ENCODE measurements around the gene EIF5A2.
"Not testable (repeated sequence)": the region's sequence is repeated elsewhere in the genome, so short reads cannot be mapped to it uniquely, and the experiment has no call there.

Gene EIF5A2

GRCh38 chr3:170897978-170898377 is 10.5 kb downstream of the EIF5A2 start:
- DNase-seq (ENCODE audit: extremely low read depth, low read depth) = no peak
- H3K4me3 ChIP-seq (replicated peaks; ENCODE audit: low read depth, low read length) = no peak overlapping the region
- TF ChIP-seq, protein P1, sequence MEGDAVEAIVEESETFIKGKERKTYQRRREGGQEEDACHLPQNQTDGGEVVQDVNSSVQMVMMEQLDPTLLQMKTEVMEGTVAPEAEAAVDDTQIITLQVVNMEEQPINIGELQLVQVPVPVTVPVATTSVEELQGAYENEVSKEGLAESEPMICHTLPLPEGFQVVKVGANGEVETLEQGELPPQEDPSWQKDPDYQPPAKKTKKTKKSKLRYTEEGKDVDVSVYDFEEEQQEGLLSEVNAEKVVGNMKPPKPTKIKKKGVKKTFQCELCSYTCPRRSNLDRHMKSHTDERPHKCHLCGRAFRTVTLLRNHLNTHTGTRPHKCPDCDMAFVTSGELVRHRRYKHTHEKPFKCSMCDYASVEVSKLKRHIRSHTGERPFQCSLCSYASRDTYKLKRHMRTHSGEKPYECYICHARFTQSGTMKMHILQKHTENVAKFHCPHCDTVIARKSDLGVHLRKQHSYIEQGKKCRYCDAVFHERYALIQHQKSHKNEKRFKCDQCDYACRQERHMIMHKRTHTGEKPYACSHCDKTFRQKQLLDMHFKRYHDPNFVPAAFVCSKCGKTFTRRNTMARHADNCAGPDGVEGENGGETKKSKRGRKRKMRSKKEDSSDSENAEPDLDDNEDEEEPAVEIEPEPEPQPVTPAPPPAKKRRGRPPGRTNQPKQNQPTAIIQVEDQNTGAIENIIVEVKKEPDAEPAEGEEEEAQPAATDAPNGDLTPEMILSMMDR (IDR thresholded peaks at IDR 0.05; ENCODE audit: low read depth, low read length, missing control alignments) = no peak

DNA sequence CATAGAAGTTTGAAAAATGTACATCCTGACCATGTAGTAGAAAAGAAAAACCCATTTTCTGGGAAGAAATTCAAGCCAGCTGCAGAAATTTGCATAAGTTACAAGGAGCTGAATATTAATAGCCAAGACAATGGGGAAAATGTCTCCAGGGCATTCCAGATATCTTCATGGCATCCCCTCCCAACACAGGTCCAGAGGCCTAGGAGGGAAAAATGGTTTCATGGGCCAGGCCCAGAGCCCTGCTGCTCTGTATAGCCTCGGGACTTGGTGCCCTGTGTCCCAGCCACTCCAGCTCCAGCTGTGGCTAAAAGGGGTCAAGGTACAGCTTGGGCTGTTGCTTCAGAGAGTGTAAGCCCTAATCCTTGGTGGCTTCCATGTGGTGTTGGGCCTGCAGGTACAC is 11.2 kb downstream of the EIF5A2 start:
- H3K4me3 ChIP-seq (replicated peaks; ENCODE audit: low read depth, low read length); DNase-seq (ENCODE audit: extremely low read depth, low read depth): not testable (repeated sequence)

- DNase-seq (ENCODE audit: extremely low read depth, low read depth) = no peak
Observed at GRCh38 chr3:170896781-170897180, 11.7 kb downstream of the EIF5A2 start.

GRCh38 chr3:170896333-170896732 is 12.1 kb downstream of the EIF5A2 start:
- not testable (repeated sequence) for H3K4me3 ChIP-seq (replicated peaks; ENCODE audit: low read depth, low read length); DNase-seq (ENCODE audit: extremely low read depth, low read depth)

More at GRCh38 chr3:170896781-170897180, 11.7 kb downstream of the EIF5A2 start:
- TF ChIP-seq, protein P1 (IDR thresholded peaks at IDR 0.05; ENCODE audit: low read depth, low read length, missing control alignments) = no peak
- no peak overlapping the region for H3K4me3 ChIP-seq (replicated peaks; ENCODE audit: low read depth, low read length)

- DNase-seq (ENCODE audit: extremely low read depth, low read depth) = no peak
- TF ChIP-seq, protein P1 (IDR thresholded peaks at IDR 0.05; ENCODE audit: low read depth, low read length, missing control alignments) = no peak
Observed at GRCh38 chr3:170893895-170894294, 14.5 kb downstream of the EIF5A2 start.

GRCh38 chr3:170889630-170890029 is 18.8 kb downstream of the EIF5A2 start:
- TF ChIP-seq, protein P1 (IDR thresholded peaks at IDR 0.05; ENCODE audit: low read depth, low read length, missing control alignments) = no peak
- no peak for DNase-seq (ENCODE audit: extremely low read depth, low read depth)
- H3K4me3 ChIP-seq (replicated peaks; ENCODE audit: low read depth, low read length) = no peak overlapping the region

More at GRCh38 chr3:170893895-170894294, 14.5 kb downstream of the EIF5A2 start:
- no peak overlapping the region for H3K4me3 ChIP-seq (replicated peaks; ENCODE audit: low read depth, low read length)

DNA sequence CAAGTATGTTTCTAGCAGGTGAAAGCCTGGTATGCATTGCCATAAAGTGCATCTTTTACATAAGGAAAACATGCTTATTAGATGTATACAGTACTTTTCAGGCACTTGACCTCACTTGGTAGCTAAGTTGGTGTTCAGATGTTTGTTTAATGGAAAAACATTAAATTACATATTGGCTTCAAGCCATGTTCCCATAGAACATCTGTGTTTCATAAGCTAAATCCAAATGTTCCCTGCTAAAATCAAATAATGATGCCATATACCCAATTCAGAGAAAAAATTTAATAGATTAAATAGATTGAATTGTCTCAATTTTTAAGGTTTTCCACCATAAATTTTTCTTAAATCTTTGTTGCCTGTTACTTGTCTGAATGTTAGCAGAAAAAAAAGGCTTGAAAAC is 19.3 kb downstream of the EIF5A2 start:
- TF ChIP-seq, protein P1 (IDR thresholded peaks at IDR 0.05; ENCODE audit: low read depth, low read length, missing control alignments) = no peak
- H3K4me3 ChIP-seq (replicated peaks; ENCODE audit: low read depth, low read length) = no peak overlapping the region
- no peak for DNase-seq (ENCODE audit: extremely low read depth, low read depth)

DNA sequence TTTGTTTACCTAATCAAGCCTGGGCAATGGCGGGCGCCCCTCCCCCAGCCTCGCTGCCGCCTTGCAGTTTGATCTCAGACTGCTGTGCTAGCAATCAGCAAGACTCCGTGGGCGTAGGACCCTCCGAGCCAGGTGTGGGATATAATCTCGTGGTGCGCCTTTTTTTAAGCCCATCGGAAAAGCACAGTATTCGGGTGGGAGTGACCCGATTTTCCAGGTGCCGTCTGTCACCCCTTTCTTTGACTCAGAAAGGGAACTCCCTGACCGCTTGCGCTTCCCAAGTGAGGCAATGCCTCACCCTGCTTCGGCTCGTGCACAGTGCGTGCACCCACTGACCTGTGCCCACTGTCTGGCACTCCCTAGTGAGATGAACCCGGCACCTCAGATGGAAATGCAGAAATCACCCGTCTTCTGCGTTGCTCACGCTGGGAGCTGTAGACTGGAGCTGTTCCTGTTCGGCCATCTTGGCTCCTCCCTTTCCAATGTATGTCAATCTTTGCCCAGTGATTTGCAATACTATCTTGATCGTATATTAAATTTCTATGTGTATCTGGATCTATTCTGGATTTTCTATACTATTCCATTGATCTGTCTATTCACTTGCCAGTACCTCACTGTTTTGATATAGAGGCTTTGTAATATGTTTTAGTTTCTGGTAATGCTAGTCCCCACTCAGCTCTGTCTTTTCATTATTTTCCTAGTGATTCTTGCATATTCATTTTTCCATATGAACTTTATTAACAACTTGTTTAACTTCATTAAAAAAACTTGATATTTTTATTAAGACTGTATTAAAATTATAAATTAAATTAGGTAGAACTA is 24.1 kb downstream of the EIF5A2 start:
- not testable (repeated sequence) for H3K4me3 ChIP-seq (replicated peaks; ENCODE audit: low read depth, low read length)

GRCh38 chr3:170878688-170879087 is 29.7 kb downstream of the EIF5A2 start:
- H3K4me3 ChIP-seq (replicated peaks; ENCODE audit: low read depth, low read length); DNase-seq (ENCODE audit: extremely low read depth, low read depth): not testable (repeated sequence)

More for the DNA sequence above, 24.1 kb downstream of the EIF5A2 start:
- DNase-seq (ENCODE audit: extremely low read depth, low read depth) = not testable (repeated sequence)

GRCh38 chr3:170877311-170877710 is 31.1 kb downstream of the EIF5A2 start:
- not testable (repeated sequence) for DNase-seq (ENCODE audit: extremely low read depth, low read depth)

More at GRCh38 chr3:170877311-170877710, 31.1 kb downstream of the EIF5A2 start:
- H3K4me3 ChIP-seq (replicated peaks; ENCODE audit: low read depth, low read length) = not testable (repeated sequence)

Measured in HFF-Myc (cell line).